ENCODE measurements around the gene DCTN4. TPM values are rescaled to one million over a fixed set of nuclear protein-coding genes. Genes with fewer than 3 reads are reported as not detected.

The DCTN4 gene
- total RNA-seq, 4 donors from 2014 or later, result 50.1 to 73.1 (median 57.5) TPM

- intact Hi-C loops (cut with DNase I; ENCODE audit: low total_unique reads), result no loop called here
- DNase-seq (ENCODE audit: low spot score in 2 of 2), result no peak
- WGBS, 2 donors, result 94 to 96% methylated on average over 7 of the region's 7 CpGs
- H3K4me3 ChIP-seq (ENCODE audit: low read depth, poor library complexity, severe bottlenecking), result no peak overlapping the region
- TF ChIP-seq POLR2A (IDR thresholded peaks at IDR 0.05) (no peak), CTCF (IDR thresholded peaks at IDR 0.05) (no peak)
Observed at GRCh38 chr5:150738862-150739261, 20.0 kb downstream of the DCTN4 start.

DNA sequence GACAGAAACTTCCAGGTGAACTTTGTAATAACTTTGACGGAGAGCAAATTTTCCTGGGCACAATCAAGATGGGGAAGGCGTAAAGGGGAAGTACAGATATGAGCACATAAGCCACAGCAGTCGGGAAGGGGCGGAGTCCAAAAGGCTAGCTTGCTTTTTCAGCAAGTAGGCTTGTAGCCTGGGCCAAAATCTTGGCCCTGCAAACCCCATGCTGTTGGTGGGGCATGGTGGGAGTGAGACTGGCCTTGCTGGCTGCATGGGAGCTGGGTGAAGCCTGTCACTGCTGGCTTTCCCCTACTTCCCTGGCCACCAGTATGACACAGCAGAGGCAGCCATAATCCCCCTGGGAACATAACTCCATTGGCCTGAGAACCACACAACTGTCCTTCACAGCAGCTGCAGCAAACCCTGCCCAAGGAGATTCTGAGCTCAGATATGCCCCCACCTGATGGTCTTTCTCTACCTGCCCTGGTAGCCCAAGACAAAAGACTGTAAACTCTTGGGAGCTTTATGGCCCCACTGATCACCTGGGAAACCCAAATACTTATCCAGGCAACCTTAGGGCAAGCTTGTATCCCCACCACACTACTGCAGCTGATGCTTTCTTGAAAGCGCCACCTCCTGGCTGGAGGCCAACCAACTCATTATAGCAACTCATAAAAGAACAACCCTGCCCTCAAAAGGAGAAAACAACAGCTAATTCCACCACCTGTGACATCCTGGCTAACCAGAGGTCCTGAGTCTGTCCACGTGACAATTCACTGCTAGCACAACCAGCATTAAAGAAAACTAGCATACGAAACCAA lies 24.0 kb downstream of the DCTN4 start:
- peak in 1 of 2 donors; percentile 47 for DNase-seq (ENCODE audit: low spot score in 2 of 2)
- H3K4me3 ChIP-seq (ENCODE audit: low read depth, poor library complexity, severe bottlenecking), result no peak overlapping the region
- WGBS, 2 donors, result 91 to 93% methylated on average over 7 of the region's 7 CpGs
- TF ChIP-seq CTCF (IDR thresholded peaks at IDR 0.05), result no peak
- no peak for TF ChIP-seq POLR2A (IDR thresholded peaks at IDR 0.05)
- intact Hi-C loops (cut with DNase I; ENCODE audit: low total_unique reads), result no loop called here

GRCh38 chr5:150731669-150732242 lies 27.1 kb downstream of the DCTN4 start:
- 93% methylated on average over 6 of the region's 6 CpGs for WGBS, 2 donors
- no peak overlapping the region for H3K4me3 ChIP-seq (ENCODE audit: low read depth, poor library complexity, severe bottlenecking)
- TF ChIP-seq POLR2A (IDR thresholded peaks at IDR 0.05) (no peak), CTCF (IDR thresholded peaks at IDR 0.05) (no peak)
- peak in 1 of 2 donors; percentile 18 for DNase-seq (ENCODE audit: low spot score in 2 of 2)
- intact Hi-C loops (cut with DNase I; ENCODE audit: low total_unique reads), result no loop called here

DNA sequence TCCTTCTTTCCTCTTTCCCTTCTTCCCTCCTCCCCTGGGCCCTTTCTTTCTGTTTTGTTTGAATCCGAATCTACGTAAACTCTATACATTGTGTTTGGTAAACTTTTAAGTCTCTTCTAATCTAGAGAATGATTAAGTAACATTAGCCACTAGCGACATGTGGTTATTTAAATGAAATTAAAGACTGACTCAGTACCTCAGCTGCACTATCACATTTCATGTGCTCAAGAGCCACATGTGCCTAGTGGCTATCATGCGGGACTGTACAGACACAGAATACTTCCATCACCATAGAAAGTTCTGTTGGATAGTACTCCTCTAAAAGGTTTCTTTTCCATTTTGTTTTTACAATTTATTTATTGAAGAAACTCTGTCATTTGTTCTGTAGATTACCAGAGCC lies 29.0 kb downstream of the DCTN4 start:
- intact Hi-C loops (cut with DNase I; ENCODE audit: low total_unique reads), result no loop called here
- 91 to 96% methylated on average over 4 of the region's 4 CpGs for WGBS, 2 donors
- H3K4me3 ChIP-seq (ENCODE audit: low read depth, poor library complexity, severe bottlenecking), result no peak overlapping the region
- no peak for TF ChIP-seq POLR2A (IDR thresholded peaks at IDR 0.05)
- no peak for TF ChIP-seq CTCF (IDR thresholded peaks at IDR 0.05)
- no peak for DNase-seq (ENCODE audit: low spot score in 2 of 2)

DNA sequence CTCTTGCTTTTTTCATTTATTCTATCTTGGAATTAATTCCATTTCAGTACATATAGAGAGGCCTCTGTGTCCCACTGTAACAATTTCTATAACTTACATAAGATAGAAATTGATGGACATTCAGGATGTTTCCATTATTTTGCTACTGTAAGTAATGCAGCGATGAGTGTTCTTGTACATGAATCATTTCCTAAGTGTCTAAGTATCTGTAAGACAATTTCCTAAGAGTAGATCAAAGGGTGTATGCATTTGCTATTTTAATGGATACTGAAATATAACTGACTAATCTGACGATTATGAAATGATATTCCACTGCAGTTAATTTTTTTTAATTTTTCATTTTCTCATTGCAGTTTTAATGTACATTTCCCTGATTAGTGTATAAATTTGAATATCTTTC lies 35.0 kb downstream of the DCTN4 start:
- 90 to 91% methylated on average over 2 of the region's 2 CpGs for WGBS, 2 donors

More for the DNA sequence above, 35.0 kb downstream of the DCTN4 start:
- DNase-seq (ENCODE audit: low spot score in 2 of 2), result no peak
- intact Hi-C loops (cut with DNase I; ENCODE audit: low total_unique reads), result no loop called here
- no peak overlapping the region for H3K4me3 ChIP-seq (ENCODE audit: low read depth, poor library complexity, severe bottlenecking)
- TF ChIP-seq POLR2A (IDR thresholded peaks at IDR 0.05) (no peak), CTCF (IDR thresholded peaks at IDR 0.05) (no peak)
